ENCODE results near the gene PPARG. TPM values are rescaled to one million over a fixed set of nuclear protein-coding genes. Genes with fewer than 3 reads are reported as not detected.

PPARG gene
- total and polyA plus RNA-seq, 2 experiments from 2014 or later = 25.1 to 37.9 TPM

- Histone ChIP-seq H3K27ac (no peak overlapping the region), H3K9me3 (ENCODE audit: low read depth) (no peaks in the 10 kb centered on the region), H3K36me3 (replicated peaks; ENCODE audit: insufficient read depth, low read depth) (no peaks in the 10 kb centered on the region), H3K27me3 (no peaks in the 10 kb centered on the region), H3K79me2 (no peaks in the 10 kb centered on the region), H2AFZ (no peak overlapping the region), H4K20me1 (ENCODE audit: insufficient read depth, poor library complexity, severe bottlenecking) (no peaks in the 10 kb centered on the region), H3K4me3 (no peak overlapping the region), H3K9me2 (replicated peaks; ENCODE audit: insufficient read depth) (no peaks in the 10 kb centered on the region), H3K4me2 (no peak overlapping the region), H3K4me1 (ENCODE audit: insufficient read depth) (no peaks in the 10 kb centered on the region)
- no peak for TF ChIP-seq EZH2phosphoT487 (IDR thresholded peaks at IDR 0.05; ENCODE audit: low read depth, severe bottlenecking, unreplicated experiment)
- TF ChIP-seq CTCF (IDR thresholded peaks at IDR 0.05; ENCODE audit: poor library complexity) = no peak
- TF ChIP-seq EZH2 (IDR thresholded peaks at IDR 0.05; ENCODE audit: borderline replicate concordance) = no peak
- 74% methylated on average over 3 of the region's 3 CpGs for WGBS (ENCODE audit: low lambda C conversion rate, missing lambda C conversion rate)
- DNase-seq (ENCODE audit: low spot score) = no peak
Measured at GRCh38 chr3:12267376-12268030, 21.4 kb upstream of the PPARG start.

GRCh38 chr3:12268049-12268735 lies 20.7 kb upstream of the PPARG start:
- 91% methylated on average over 3 of the region's 3 CpGs for WGBS (ENCODE audit: low lambda C conversion rate, missing lambda C conversion rate)
- no peaks in the 10 kb centered on the region for H4K20me1 ChIP-seq (ENCODE audit: insufficient read depth, poor library complexity, severe bottlenecking)

GRCh38 chr3:12270976-12271375 lies 17.9 kb upstream of the PPARG start:
- Histone ChIP-seq H3K4me1 (ENCODE audit: insufficient read depth) (no peaks in the 10 kb centered on the region), H3K4me2 (no peak overlapping the region), H3K4me3 (no peak overlapping the region), H3K9me2 (replicated peaks; ENCODE audit: insufficient read depth) (no peaks in the 10 kb centered on the region), H3K79me2 (no peaks in the 10 kb centered on the region), H3K36me3 (replicated peaks; ENCODE audit: insufficient read depth, low read depth) (no peaks in the 10 kb centered on the region), H3K27ac (no peak overlapping the region), H3K27me3 (no peaks in the 10 kb centered on the region), H4K20me1 (ENCODE audit: insufficient read depth, poor library complexity, severe bottlenecking) (no peaks in the 10 kb centered on the region), H3K9me3 (ENCODE audit: low read depth) (no peaks in the 10 kb centered on the region), H2AFZ (no peak overlapping the region)
- TF ChIP-seq EZH2 (IDR thresholded peaks at IDR 0.05; ENCODE audit: borderline replicate concordance) (no peak), EZH2phosphoT487 (IDR thresholded peaks at IDR 0.05; ENCODE audit: low read depth, severe bottlenecking, unreplicated experiment) (no peak), CTCF (IDR thresholded peaks at IDR 0.05; ENCODE audit: poor library complexity) (no peak)
- 85% methylated on average over 5 of the region's 5 CpGs for WGBS (ENCODE audit: low lambda C conversion rate, missing lambda C conversion rate)
- DNase-seq (ENCODE audit: low spot score) = no peak

More at GRCh38 chr3:12268049-12268735, 20.7 kb upstream of the PPARG start:
- no peaks in the 10 kb centered on the region for H3K27me3 ChIP-seq
- no peak overlapping the region for H3K4me2 ChIP-seq
- H3K4me1 ChIP-seq (ENCODE audit: insufficient read depth) = no peaks in the 10 kb centered on the region
- TF ChIP-seq EZH2phosphoT487 (IDR thresholded peaks at IDR 0.05; ENCODE audit: low read depth, severe bottlenecking, unreplicated experiment) (no peak), CTCF (IDR thresholded peaks at IDR 0.05; ENCODE audit: poor library complexity) (no peak), EZH2 (IDR thresholded peaks at IDR 0.05; ENCODE audit: borderline replicate concordance) (no peak)
- no peaks in the 10 kb centered on the region for H3K79me2 ChIP-seq
- H3K4me3 ChIP-seq = no peak overlapping the region
- no peak overlapping the region for H3K27ac ChIP-seq
- no peaks in the 10 kb centered on the region for H3K9me3 ChIP-seq (ENCODE audit: low read depth)
- H2AFZ ChIP-seq = no peak overlapping the region
- no peaks in the 10 kb centered on the region for H3K36me3 ChIP-seq (replicated peaks; ENCODE audit: insufficient read depth, low read depth)
- no peak for DNase-seq (ENCODE audit: low spot score)
- no peaks in the 10 kb centered on the region for H3K9me2 ChIP-seq (replicated peaks; ENCODE audit: insufficient read depth)

Measured in hepatocyte (in vitro differentiated cells).